Small intestine (tissue), 7 donors: ENCODE data around the gene DISP3. TPM values are rescaled to one million over a fixed set of nuclear protein-coding genes. Genes with fewer than 3 reads are reported as not detected.

ENCODE experiments used
- DNase-seq, 2 donors: peaks; one replicate each; pipeline versions ENCODE4 v3.0.0 to v3.0.0-alpha.2; 2013
- FAIRE-seq: peaks from 2 replicates; lab custom pipeline; 2012; peaks lifted over from hg19 to GRCh38; lab: Jason Lieb, UNC
- H3K27ac ChIP-seq, 3 donors: one replicate each; pipeline ENCODE4 v1.5.1; 2013; ENCODE audit warnings: low read length in 2 of 3, mild to moderate bottlenecking in 2 of 3, control low read depth in 1 of 3, inconsistent platforms in 1 of 3, low read depth in 1 of 3, moderate library complexity in 1 of 3
- H3K27me3 ChIP-seq, 3 donors: one replicate each; pipeline ENCODE4 v1.6.1; 2013; ENCODE audit warnings: low read length in 3 of 3, inconsistent platforms in 1 of 3; ENCODE audit not compliant: control insufficient read depth in 3 of 3, insufficient read depth in 3 of 3
- H3K36me3 ChIP-seq, 3 donors: one replicate each; pipeline ENCODE4 v1.6.1; 2013; ENCODE audit warnings: low read length in 3 of 3, inconsistent platforms in 1 of 3, low read depth in 1 of 3, mild to moderate bottlenecking in 1 of 3, moderate library complexity in 1 of 3; ENCODE audit not compliant: control insufficient read depth in 3 of 3, insufficient read depth in 2 of 3
- H3K4me1 ChIP-seq, 3 donors: one replicate each; pipeline ENCODE4 v1.6.1; 2013; ENCODE audit warnings: low read length in 2 of 3, inconsistent platforms in 1 of 3, low read depth in 1 of 3, mild to moderate bottlenecking in 1 of 3, moderate library complexity in 1 of 3; ENCODE audit not compliant: control insufficient read depth in 3 of 3, insufficient read depth in 2 of 3
- H3K4me3 ChIP-seq, 3 donors: one replicate each; pipeline ENCODE4 v1.5.1; 2013; ENCODE audit warnings: low read length in 3 of 3, control low read depth in 1 of 3, inconsistent platforms in 1 of 3, low read depth in 1 of 3, mild to moderate bottlenecking in 1 of 3, moderate library complexity in 1 of 3
- H3K9me3 ChIP-seq, 2 donors: one replicate each; pipeline ENCODE4 v1.6.1; 2013; ENCODE audit warnings: low read depth in 1 of 2, low read length in 1 of 2; ENCODE audit not compliant: control insufficient read depth in 2 of 2, insufficient read depth in 1 of 2
- WGBS, 3 donors: extraction: QIAGEN DNeasy Blood & Tissue Kit; methylation state at CpG; one replicate each; pipeline ENCODE4 v1.1.7; 2013; 5-methylcytosine and 5-hydroxymethylcytosine counted together
- polyA plus RNA-seq, 4 donors: library from polyadenylated mRNA; stranded (reverse) in 3 of 4; unstranded in 1 of 4; fragments of 200-250 nt in 3 of 4; fragments of 120-200 nt in 1 of 4; gene quantifications; one replicate each; pipeline versions ENCODE4 v1.2.1 to v1.2.3, GENCODE V29; 2013
- donor health status: healthy with polysubstance abuse.
- donor health status: control.
- donor health status: control.
- donor health status: Bipolar disorder and iron deficiency.
- donor health status: healthy.

Gene DISP3
- polyA plus RNA-seq, 4 donors: 0.54 to 0.61 TPM; not detected in 2

- Histone ChIP-seq H3K27ac (no peak overlapping the region), H3K4me1 (no peaks in the 10 kb centered on the region), H3K9me3 (no peaks in the 10 kb centered on the region), H3K36me3 (no peaks in the 10 kb centered on the region), H3K27me3 (peaks cover 7 to 16% (median 16%) of the 10 kb centered on the region in 3 donors), H3K4me3 (no peak overlapping the region)
- FAIRE-seq: no peak
- WGBS, 3 donors: 65 to 81% (median 68%) methylated on average over 12 of the region's 12 CpGs
- no peak for DNase-seq
Measured at GRCh38 chr1:11486231-11487009, 7.5 kb downstream of the DISP3 start.

- 46 to 48% (median 47%) methylated on average over 10 of the region's 10 CpGs for WGBS, 3 donors
- no peak for FAIRE-seq
- H3K27me3 ChIP-seq: peaks cover 7 to 14% (median 10%) of the 10 kb centered on the region in 3 donors
Measured at GRCh38 chr1:11487196-11487751, 8.3 kb downstream of the DISP3 start.

GRCh38 chr1:11488201-11488770 lies 9.3 kb downstream of the DISP3 start:
- DNase-seq (no peak), FAIRE-seq (no peak)
- no peak overlapping the region for H3K4me3 ChIP-seq
- no peaks in the 10 kb centered on the region for H3K9me3 ChIP-seq
- peaks cover 7 to 10% (median 8%) of the 10 kb centered on the region in 3 donors for H3K27me3 ChIP-seq
- no peak overlapping the region for H3K27ac ChIP-seq
- WGBS, 3 donors: 72 to 78% (median 74%) methylated on average over 9 of the region's 9 CpGs
- H3K4me1 ChIP-seq: no peaks in the 10 kb centered on the region
- no peaks in the 10 kb centered on the region for H3K36me3 ChIP-seq

More at GRCh38 chr1:11487196-11487751, 8.3 kb downstream of the DISP3 start:
- DNase-seq: no peak
- Histone ChIP-seq H3K36me3 (no peaks in the 10 kb centered on the region), H3K9me3 (no peaks in the 10 kb centered on the region), H3K27ac (no peak overlapping the region), H3K4me1 (no peaks in the 10 kb centered on the region), H3K4me3 (no peak overlapping the region)

GRCh38 chr1:11488966-11489625 lies 10.1 kb downstream of the DISP3 start:
- FAIRE-seq: no peak
- Histone ChIP-seq H3K36me3 (no peaks in the 10 kb centered on the region), H3K27me3 (peaks cover 7 to 10% (median 8%) of the 10 kb centered on the region in 3 donors), H3K9me3 (no peaks in the 10 kb centered on the region), H3K4me3 (no peak overlapping the region), H3K27ac (no peak overlapping the region), H3K4me1 (no peaks in the 10 kb centered on the region)
- WGBS, 3 donors: 64 to 68% (median 68%) methylated on average over 11 of the region's 11 CpGs
- no peak for DNase-seq

GRCh38 chr1:11492235-11492634 lies 13.3 kb downstream of the DISP3 start:
- Histone ChIP-seq H3K9me3 (no peaks in the 10 kb centered on the region), H3K4me1 (no peaks in the 10 kb centered on the region), H3K27ac (no peak overlapping the region), H3K36me3 (no peaks in the 10 kb centered on the region), H3K4me3 (no peak overlapping the region), H3K27me3 (peaks cover 0 to 7% (median 4%) of the 10 kb centered on the region in 3 donors)
- DNase-seq: no peak
- FAIRE-seq: no peak
- 36 to 54% (median 39%) methylated on average over 7 of the region's 7 CpGs for WGBS, 3 donors

GRCh38 chr1:11493972-11494655 lies 15.2 kb downstream of the DISP3 start:
- no peak overlapping the region for H3K27ac ChIP-seq
- no peaks in the 10 kb centered on the region for H3K36me3 ChIP-seq
- no peak overlapping the region for H3K4me3 ChIP-seq
- H3K27me3 ChIP-seq: peaks cover 0 to 3% (median 2%) of the 10 kb centered on the region in 3 donors
- FAIRE-seq (no peak), DNase-seq (no peak)
- 67 to 70% (median 69%) methylated on average over 9 of the region's 9 CpGs for WGBS, 3 donors
- no peaks in the 10 kb centered on the region for H3K9me3 ChIP-seq
- no peaks in the 10 kb centered on the region for H3K4me1 ChIP-seq

GRCh38 chr1:11494771-11495170 lies 15.8 kb downstream of the DISP3 start:
- no peak for FAIRE-seq
- Histone ChIP-seq H3K27me3 (peaks cover 0 to 8% (median 2%) of the 10 kb centered on the region in 3 donors), H3K36me3 (no peaks in the 10 kb centered on the region), H3K4me1 (no peaks in the 10 kb centered on the region), H3K9me3 (no peaks in the 10 kb centered on the region), H3K27ac (no peak overlapping the region), H3K4me3 (no peak overlapping the region)
- no peak for DNase-seq
- WGBS, 3 donors: 77 to 86% (median 82%) methylated on average over 3 of the region's 3 CpGs

- Histone ChIP-seq H3K9me3 (no peaks in the 10 kb centered on the region), H3K4me1 (no peaks in the 10 kb centered on the region), H3K4me3 (no peak overlapping the region), H3K27me3 (peaks cover 0 to 14% (median 4%) of the 10 kb centered on the region in 3 donors), H3K27ac (no peak overlapping the region), H3K36me3 (no peaks in the 10 kb centered on the region)
- 42 to 58% (median 56%) methylated on average over 3 of the region's 3 CpGs for WGBS, 3 donors
- DNase-seq: no peak
- no peak for FAIRE-seq
Measured at GRCh38 chr1:11495579-11495978, 16.6 kb downstream of the DISP3 start.
